ENCODE measurements around the gene GABRA5. TPM values are rescaled to one million over a fixed set of nuclear protein-coding genes. Genes with fewer than 3 reads are reported as not detected.
A peak's percentile ranks its signal among the peaks of the same experiment; 100 is the strongest.

GABRA5 gene
- total RNA-seq, 2 experiments from 2014 or later = not detected

GRCh38 chr15:26983822-26984221 lies 117.0 kb downstream of the GABRA5 start:
- Histone ChIP-seq H4K20me1 (ENCODE audit: insufficient read depth, low read length) (no peaks in the 10 kb centered on the region), H3K4me2 (ENCODE audit: low read length) (no peak overlapping the region), H3K36me3 (ENCODE audit: insufficient read depth, low read length) (no peaks in the 10 kb centered on the region), H3K27ac (ENCODE audit: low read depth, low read length, poor library complexity, severe bottlenecking) (no peak overlapping the region), H3K9me3 (ENCODE audit: low read length) (no peaks in the 10 kb centered on the region), H3K4me1 (ENCODE audit: insufficient read depth, low read length, poor library complexity, severe bottlenecking) (no peaks in the 10 kb centered on the region), H3K9me2 (ENCODE audit: insufficient read depth, low read length) (no peaks in the 10 kb centered on the region), H3K79me2 (ENCODE audit: insufficient read depth, low read depth, low read length) (no peaks in the 10 kb centered on the region), H3K4me3 (ENCODE audit: low read depth, low read length, poor library complexity, severe bottlenecking) (no peak overlapping the region), H2AFZ (ENCODE audit: low read length) (no peak overlapping the region)
- no peak for DNase-seq (ENCODE audit: low spot score)
- POLR2A ChIA-PET = no interaction called here
- CTCF ChIA-PET (ENCODE audit: unreplicated experiment) = no interaction called here
- intact Hi-C loops (cut with micrococcal nuclease; ENCODE audit: unreplicated experiment) = no loop called here
- TF ChIP-seq CTCF (conservative IDR thresholded peaks at IDR 0.05; ENCODE audit: low read length) (peak; percentile 71), EZH2phosphoT487 (IDR thresholded peaks at IDR 0.05; ENCODE audit: borderline replicate concordance, low read depth, low read length) (no peak)
- BruUV-seq (replicated peaks) = no TSS peak

GRCh38 chr15:26985050-26985449 lies 118.2 kb downstream of the GABRA5 start:
- TF ChIP-seq CTCF (conservative IDR thresholded peaks at IDR 0.05; ENCODE audit: low read length) (no peak), EZH2phosphoT487 (IDR thresholded peaks at IDR 0.05; ENCODE audit: borderline replicate concordance, low read depth, low read length) (no peak)
- no peaks in the 10 kb centered on the region for H4K20me1 ChIP-seq (ENCODE audit: insufficient read depth, low read length)
- BruUV-seq (replicated peaks) = no TSS peak
- DNase-seq (ENCODE audit: low spot score) = no peak
- no peak overlapping the region for H3K4me3 ChIP-seq (ENCODE audit: low read depth, low read length, poor library complexity, severe bottlenecking)
- H3K36me3 ChIP-seq (ENCODE audit: insufficient read depth, low read length) = no peaks in the 10 kb centered on the region
- H2AFZ ChIP-seq (ENCODE audit: low read length) = no peak overlapping the region
- no peak overlapping the region for H3K27ac ChIP-seq (ENCODE audit: low read depth, low read length, poor library complexity, severe bottlenecking)
- no peaks in the 10 kb centered on the region for H3K4me1 ChIP-seq (ENCODE audit: insufficient read depth, low read length, poor library complexity, severe bottlenecking)
- H3K9me2 ChIP-seq (ENCODE audit: insufficient read depth, low read length) = no peaks in the 10 kb centered on the region
- H3K4me2 ChIP-seq (ENCODE audit: low read length) = no peak overlapping the region
- H3K79me2 ChIP-seq (ENCODE audit: insufficient read depth, low read depth, low read length) = no peaks in the 10 kb centered on the region
- POLR2A ChIA-PET = interaction anchor here (0.6 kb wide), 1 partner anchor 75 kb away, joined by 3 read pairs; no protein-coding TSS in a partner anchor
- CTCF ChIA-PET (ENCODE audit: unreplicated experiment) = no interaction called here
- intact Hi-C loops (cut with micrococcal nuclease; ENCODE audit: unreplicated experiment) = no loop called here
- no peaks in the 10 kb centered on the region for H3K9me3 ChIP-seq (ENCODE audit: low read length)

GRCh38 chr15:26996250-26996649 lies 129.4 kb downstream of the GABRA5 start:
- CTCF ChIA-PET (ENCODE audit: unreplicated experiment) = no interaction called here
- H2AFZ ChIP-seq (ENCODE audit: low read length) = no peak overlapping the region
- no peak for DNase-seq (ENCODE audit: low spot score)

More at GRCh38 chr15:26996250-26996649, 129.4 kb downstream of the GABRA5 start:
- no peak for TF ChIP-seq CTCF (conservative IDR thresholded peaks at IDR 0.05; ENCODE audit: low read length)
- TF ChIP-seq EZH2phosphoT487 (IDR thresholded peaks at IDR 0.05; ENCODE audit: borderline replicate concordance, low read depth, low read length) = no peak
- BruUV-seq (replicated peaks) = no TSS peak
- Histone ChIP-seq H3K4me3 (ENCODE audit: low read depth, low read length, poor library complexity, severe bottlenecking) (no peak overlapping the region), H3K36me3 (ENCODE audit: insufficient read depth, low read length) (no peaks in the 10 kb centered on the region), H3K4me2 (ENCODE audit: low read length) (no peak overlapping the region), H3K9me3 (ENCODE audit: low read length) (no peaks in the 10 kb centered on the region), H3K27ac (ENCODE audit: low read depth, low read length, poor library complexity, severe bottlenecking) (no peak overlapping the region), H3K79me2 (ENCODE audit: insufficient read depth, low read depth, low read length) (no peaks in the 10 kb centered on the region), H4K20me1 (ENCODE audit: insufficient read depth, low read length) (no peaks in the 10 kb centered on the region), H3K9me2 (ENCODE audit: insufficient read depth, low read length) (no peaks in the 10 kb centered on the region), H3K4me1 (ENCODE audit: insufficient read depth, low read length, poor library complexity, severe bottlenecking) (no peaks in the 10 kb centered on the region)
- POLR2A ChIA-PET = no interaction called here
- intact Hi-C loops (cut with micrococcal nuclease; ENCODE audit: unreplicated experiment) = no loop called here

Other genes with a start within 250 kb of the GABRA5 start
- 2.8 and 3.6 TPM in 2 replicates for gene GABRB3, start 94.0 kb upstream of the GABRA5 start, total RNA-seq (2014; rRNA removed; shearing (Covaris generic))
- 6.4 and 6.5 TPM in 2 replicates for gene GABRB3, start 94.0 kb upstream of the GABRA5 start, total RNA-seq (2022)
- not detected in 2 replicates for gene GABRG3, start 104.1 kb downstream of the GABRA5 start, total RNA-seq (2014; rRNA removed; shearing (Covaris generic))
- not detected in 2 replicates for gene GABRG3, start 104.1 kb downstream of the GABRA5 start, total RNA-seq (2022)

All from OCI-LY7 (cell line).